Hepatocyte (in vitro differentiated cells): Measurements from ENCODE around the gene RNF115. TPM values are rescaled to one million over a fixed set of nuclear protein-coding genes. Genes with fewer than 3 reads are reported as not detected.

Source experiments
- DNase-seq: peaks from one replicate; pipeline ENCODE4 v3.0.0-alpha.2; 2016; ENCODE audit warnings: low spot score
- H2AFZ ChIP-seq: fragments of 200-600 bp; sonication (generic); 2 replicates; pipeline ENCODE4 v1.6.0; 2016; ENCODE audit warnings: antibody characterized with exemption, mild to moderate bottlenecking
- H3K27ac ChIP-seq: fragments of 200-600 bp; sonication (generic); 2 replicates; pipeline ENCODE4 v1.5.1; 2016; ENCODE audit warnings: mild to moderate bottlenecking
- H3K27me3 ChIP-seq: fragments of 200-600 bp; sonication (generic); 2 replicates; pipeline ENCODE4 v1.6.1; 2016
- H3K36me3 ChIP-seq: fragments of 200-600 bp; sonication (generic); replicated peaks from 2 replicates; pipeline ENCODE4 v1.5.1; 2016; ENCODE audit warnings: low read depth; ENCODE audit not compliant: insufficient read depth
- H3K4me1 ChIP-seq: fragments of 200-600 bp; sonication (generic); 2 replicates; pipeline ENCODE4 v1.5.1; 2016; ENCODE audit warnings: mild to moderate bottlenecking, moderate library complexity; ENCODE audit not compliant: insufficient read depth
- H3K4me2 ChIP-seq: fragments of 200-600 bp; sonication (generic); 2 replicates; pipeline ENCODE4 v1.6.0; 2016
- H3K4me3 ChIP-seq: fragments of 200-600 bp; sonication (generic); 2 replicates; pipeline ENCODE4 v1.5.1; 2016; ENCODE audit warnings: mild to moderate bottlenecking
- H3K79me2 ChIP-seq: fragments of 200-600 bp; sonication (generic); 2 replicates; pipeline ENCODE4 v1.6.0; 2017; ENCODE audit warnings: mild to moderate bottlenecking
- H3K9me2 ChIP-seq: fragments of 200-600 bp; sonication (generic); replicated peaks from 2 replicates; pipeline ENCODE4 v1.6.0; 2017; ENCODE audit warnings: mild to moderate bottlenecking; ENCODE audit not compliant: insufficient read depth
- H3K9me3 ChIP-seq: fragments of 200-600 bp; sonication (generic); 2 replicates; pipeline ENCODE4 v1.5.1; 2016; ENCODE audit warnings: low read depth, mild to moderate bottlenecking
- H4K20me1 ChIP-seq: fragments of 200-600 bp; sonication (generic); 2 replicates; pipeline ENCODE4 v1.6.0; 2016; ENCODE audit warnings: mild to moderate bottlenecking; ENCODE audit not compliant: insufficient read depth, poor library complexity, severe bottlenecking
- EZH2 ChIP-seq: fragments of 200-600 bp; sonication (generic); IDR thresholded peaks from 2 replicates; pipeline ENCODE4 v1.6.1; 2016; ENCODE audit warnings: antibody characterized with exemption, mild to moderate bottlenecking, borderline replicate concordance
- EZH2phosphoT487 ChIP-seq: fragments of 200-600 bp; sonication (generic); IDR thresholded peaks from one replicate; pipeline ENCODE4 v1.6.1; 2018; ENCODE audit warnings: antibody characterized with exemption, mild to moderate bottlenecking, low read depth, moderate library complexity; ENCODE audit not compliant: unreplicated experiment, severe bottlenecking
- WGBS: methylation state at CpG from one replicate; pipeline ENCODE4 v1.1.6; 2016; ENCODE audit warnings: low lambda C conversion rate; ENCODE audit errors: missing lambda C conversion rate; 5-methylcytosine and 5-hydroxymethylcytosine counted together
- polyA plus RNA-seq: library from polyadenylated mRNA; unstranded; fragments of >200 nt; fragmentation: Nextera tagmentation; extraction: Ambion mirVana; gene quantifications from 2 replicates; pipeline ENCODE4 v1.2.1, GENCODE V29; 2016
- total RNA-seq: library from RNA; depleted of rRNA; stranded (reverse); fragments of >200 nt; gene quantifications from 2 replicates; pipeline ENCODE4 v1.2.3, GENCODE V29; 2014
- TF ChIP-seq, protein P1 (sequence below): fragments of 200-600 bp; sonication (generic); IDR thresholded peaks from 2 replicates; pipeline ENCODE4 v1.5.1; 2016; ENCODE audit warnings: antibody characterized with exemption, mild to moderate bottlenecking; ENCODE audit not compliant: poor library complexity

Gene RNF115
- total and polyA plus RNA-seq, 2 experiments from 2014 or later, result 8.6 to 13.7 TPM

DNA sequence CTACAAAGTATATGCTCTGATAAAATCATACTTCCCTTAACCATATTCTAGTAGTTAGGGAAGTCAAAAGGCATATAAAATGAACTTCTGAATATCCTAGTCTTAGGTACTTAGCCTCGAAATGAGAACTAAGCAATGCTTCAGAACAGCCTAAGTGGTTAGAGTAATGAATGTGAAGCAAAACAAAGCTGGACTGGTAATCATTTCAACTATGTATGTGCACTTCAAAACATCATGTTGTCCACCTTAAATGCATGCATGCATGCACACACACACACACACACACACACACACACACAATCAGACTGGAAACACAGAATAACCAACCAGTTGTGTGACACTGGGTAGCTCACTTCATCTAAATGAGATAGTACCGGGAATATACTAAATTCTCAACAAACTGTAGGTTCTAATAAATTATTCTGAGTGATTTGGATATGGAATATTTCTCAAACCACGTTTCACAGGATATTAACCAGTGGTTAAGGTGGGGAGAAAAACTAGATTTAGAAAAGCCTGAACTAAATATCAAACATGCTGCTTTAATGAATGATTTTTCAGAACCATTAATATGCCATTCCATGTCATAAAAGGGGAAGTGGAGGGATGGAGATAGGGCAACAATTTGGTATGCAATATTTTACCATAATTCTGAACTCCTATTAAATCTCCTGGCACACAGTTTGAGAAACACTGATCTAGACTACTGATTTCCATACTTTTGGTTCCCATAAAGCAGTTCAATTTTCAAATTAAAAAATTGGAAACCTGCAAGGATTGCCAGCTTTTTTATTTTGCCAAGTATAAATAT is 19.5 kb downstream of the RNF115 start:
- H4K20me1 ChIP-seq, result no peaks in the 10 kb centered on the region
- no peaks in the 10 kb centered on the region for H3K36me3 ChIP-seq
- H3K4me2 ChIP-seq, result no peak overlapping the region
- H2AFZ ChIP-seq, result no peak overlapping the region
- H3K27me3 ChIP-seq, result no peaks in the 10 kb centered on the region
- H3K9me3 ChIP-seq, result no peaks in the 10 kb centered on the region
- DNase-seq, result no peak
- TF ChIP-seq, protein P1, sequence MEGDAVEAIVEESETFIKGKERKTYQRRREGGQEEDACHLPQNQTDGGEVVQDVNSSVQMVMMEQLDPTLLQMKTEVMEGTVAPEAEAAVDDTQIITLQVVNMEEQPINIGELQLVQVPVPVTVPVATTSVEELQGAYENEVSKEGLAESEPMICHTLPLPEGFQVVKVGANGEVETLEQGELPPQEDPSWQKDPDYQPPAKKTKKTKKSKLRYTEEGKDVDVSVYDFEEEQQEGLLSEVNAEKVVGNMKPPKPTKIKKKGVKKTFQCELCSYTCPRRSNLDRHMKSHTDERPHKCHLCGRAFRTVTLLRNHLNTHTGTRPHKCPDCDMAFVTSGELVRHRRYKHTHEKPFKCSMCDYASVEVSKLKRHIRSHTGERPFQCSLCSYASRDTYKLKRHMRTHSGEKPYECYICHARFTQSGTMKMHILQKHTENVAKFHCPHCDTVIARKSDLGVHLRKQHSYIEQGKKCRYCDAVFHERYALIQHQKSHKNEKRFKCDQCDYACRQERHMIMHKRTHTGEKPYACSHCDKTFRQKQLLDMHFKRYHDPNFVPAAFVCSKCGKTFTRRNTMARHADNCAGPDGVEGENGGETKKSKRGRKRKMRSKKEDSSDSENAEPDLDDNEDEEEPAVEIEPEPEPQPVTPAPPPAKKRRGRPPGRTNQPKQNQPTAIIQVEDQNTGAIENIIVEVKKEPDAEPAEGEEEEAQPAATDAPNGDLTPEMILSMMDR, result no peak
- TF ChIP-seq EZH2phosphoT487 (no peak), EZH2 (no peak)
- WGBS, result 90% methylated on average over 3 of the region's 3 CpGs
- no peaks in the 10 kb centered on the region for H3K4me1 ChIP-seq
- H3K4me3 ChIP-seq, result no peak overlapping the region
- peaks cover 96% of the 10 kb centered on the region for H3K79me2 ChIP-seq
- no peak overlapping the region for H3K27ac ChIP-seq
- no peaks in the 10 kb centered on the region for H3K9me2 ChIP-seq

DNA sequence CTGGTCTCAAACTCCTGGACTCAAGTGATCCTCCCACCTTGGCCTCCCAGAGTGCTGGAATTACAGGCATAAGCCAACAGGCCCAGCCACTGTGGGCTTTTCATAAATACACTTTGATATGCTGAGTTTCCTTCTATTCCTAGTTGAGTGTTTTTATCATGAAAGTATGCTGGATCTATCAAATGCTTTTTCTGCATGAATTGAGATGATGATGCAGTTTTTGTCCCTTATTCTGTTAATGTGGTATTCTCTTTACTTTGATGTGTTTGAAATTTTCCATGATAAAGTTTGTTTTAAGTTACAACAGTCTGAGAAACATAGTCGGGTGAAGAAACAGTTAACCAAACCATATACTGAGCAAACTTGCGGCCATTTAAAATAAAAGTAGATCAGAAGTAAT is 24.1 kb downstream of the RNF115 start:
- Histone ChIP-seq H3K9me2 (no peaks in the 10 kb centered on the region), H3K4me2 (no peak overlapping the region), H3K27me3 (no peaks in the 10 kb centered on the region), H3K36me3 (no peaks in the 10 kb centered on the region), H2AFZ (no peak overlapping the region), H3K79me2 (peaks cover 96% of the 10 kb centered on the region), H3K4me1 (no peaks in the 10 kb centered on the region), H3K4me3 (no peak overlapping the region), H3K27ac (no peak overlapping the region), H3K9me3 (peaks cover 12% of the 10 kb centered on the region), H4K20me1 (peaks cover 3% of the 10 kb centered on the region)
- WGBS, result 86% methylated on average over 2 of the region's 2 CpGs
- TF ChIP-seq, protein P1, result no peak
- TF ChIP-seq EZH2phosphoT487, result no peak
- TF ChIP-seq EZH2, result no peak
- no peak for DNase-seq

DNA sequence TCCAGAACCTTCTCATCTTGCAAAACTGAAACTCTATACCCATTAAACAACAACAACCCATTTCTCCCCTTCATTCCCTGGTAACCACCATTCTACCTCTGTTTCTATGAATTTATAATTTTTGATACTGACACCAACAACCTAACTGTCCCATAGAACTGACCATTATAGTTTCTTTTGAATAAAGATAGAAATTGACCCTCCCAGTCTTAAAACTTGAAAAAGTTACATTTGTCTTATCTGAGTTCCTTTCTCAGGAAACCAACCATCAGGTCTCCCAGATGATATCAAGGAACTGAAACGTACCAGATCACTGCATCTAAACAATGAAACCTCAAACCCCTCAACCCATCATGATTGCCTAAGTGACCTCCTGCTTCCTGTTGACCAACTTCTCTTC is 27.1 kb downstream of the RNF115 start:
- H2AFZ ChIP-seq, result no peak overlapping the region
- no peaks in the 10 kb centered on the region for H3K27me3 ChIP-seq
- H4K20me1 ChIP-seq, result peaks cover 3% of the 10 kb centered on the region
- no peaks in the 10 kb centered on the region for H3K36me3 ChIP-seq
- H3K4me1 ChIP-seq, result no peaks in the 10 kb centered on the region
- peaks cover 12% of the 10 kb centered on the region for H3K9me3 ChIP-seq
- WGBS, result 48% methylated on average over 1 of the region's 1 CpG
- no peak for DNase-seq
- no peak overlapping the region for H3K27ac ChIP-seq
- no peak overlapping the region for H3K4me2 ChIP-seq
- no peak overlapping the region for H3K4me3 ChIP-seq
- H3K9me2 ChIP-seq, result no peaks in the 10 kb centered on the region
- H3K79me2 ChIP-seq, result peaks cover 86% of the 10 kb centered on the region
- TF ChIP-seq, protein P1, result no peak
- TF ChIP-seq EZH2, result no peak
- TF ChIP-seq EZH2phosphoT487, result no peak
